Measurements from ENCODE around the gene PDHX. TPM values are rescaled to one million over a fixed set of nuclear protein-coding genes. Genes with fewer than 3 reads are reported as not detected.

The PDHX gene
- total and polyA plus RNA-seq, 2 of the 4 experiments (the other 2 are of a cell fraction), result 19.8 to 26.7 TPM

GRCh38 chr11:34970480-34970879 lies 54.1 kb downstream of the PDHX start:
- intact Hi-C loops (cut with micrococcal nuclease), result no loop called here
- H3K9ac ChIP-seq (ENCODE audit: low read depth, low read length), result no peak overlapping the region
- dilution Hi-C loops (cut with HindIII; ENCODE audit: low sequenced_read_pairs, unreplicated experiment), result no loop called here
- BruUV-seq (replicated peaks), result no TSS peak
- no peaks in the 10 kb centered on the region for H3K27me3 ChIP-seq (ENCODE audit: control insufficient read depth, insufficient read depth, low read length)
- no peak overlapping the region for H3K4me3 ChIP-seq (ENCODE audit: insufficient read depth, low read depth, low read length)
- H2BK15ac ChIP-seq (ENCODE audit: low read depth, low read length), result no peak overlapping the region
- H3K4me2 ChIP-seq (ENCODE audit: low read depth, low read length), result no peak overlapping the region
- in situ Hi-C loops (cut with MboI; ENCODE audit: low sequenced_read_pairs), result no loop called here
- H4K20me1 ChIP-seq (ENCODE audit: insufficient read depth, low read length), result no peaks in the 10 kb centered on the region
- H3K18ac ChIP-seq (ENCODE audit: low read depth, low read length), result peak overlapping the region; percentile 20; the same call in 1 of the 2 replicates
- no peak overlapping the region; the same call in 1 of the 2 replicates for H3K4ac ChIP-seq (ENCODE audit: low read depth, low read length)
- no peak overlapping the region for H3K23ac ChIP-seq (ENCODE audit: low read depth, low read length)
- no peak overlapping the region for H2AK5ac ChIP-seq (ENCODE audit: low read depth, low read length)
- H3K56ac ChIP-seq (ENCODE audit: extremely low read depth, insufficient read depth, low read length), result no peak overlapping the region
- DNase-seq, result no peak
- H3K14ac ChIP-seq (replicated peaks; ENCODE audit: low read depth, low read length), result no peak overlapping the region
- no peak overlapping the region for H3K27ac ChIP-seq (ENCODE audit: insufficient read depth, low read length)
- H2BK5ac ChIP-seq (ENCODE audit: low read depth, low read length, poor library complexity, severe bottlenecking), result peak overlapping the region; percentile 7
- TF ChIP-seq FOS (IDR thresholded peaks at IDR 0.05; ENCODE audit: low read depth, low read length) (no peak), RAD21 (IDR thresholded peaks at IDR 0.05; ENCODE audit: low read length) (no peak), RFX5 (IDR thresholded peaks at IDR 0.05; ENCODE audit: low read depth, low read length) (no peak), BHLHE40 (IDR thresholded peaks at IDR 0.05; ENCODE audit: low read depth, low read length) (no peak), POLR2A (IDR thresholded peaks at IDR 0.05; ENCODE audit: low read depth, low read length) (no peak), RCOR1 (IDR thresholded peaks at IDR 0.05; ENCODE audit: insufficient replicate concordance, low read length) (no peak), ELK1 (IDR thresholded peaks at IDR 0.05; ENCODE audit: borderline replicate concordance, low read depth, low read length) (no peak), USF2 (IDR thresholded peaks at IDR 0.05; ENCODE audit: low read depth, low read length) (no peak), NFE2L2 (IDR thresholded peaks at IDR 0.05; ENCODE audit: low read depth, low read length) (no peak), MAFK (IDR thresholded peaks at IDR 0.05; ENCODE audit: low read depth, low read length) (no peak), CHD1 (IDR thresholded peaks at IDR 0.05; ENCODE audit: low read depth, low read length) (no peak), MAZ (IDR thresholded peaks at IDR 0.05; ENCODE audit: borderline replicate concordance, low read depth, low read length) (no peak)
- 0 out of 2 replicates have a peak, but pooled peaks cover 2% of the 10 kb centered on the region for H3K9me1 ChIP-seq (ENCODE audit: insufficient read depth, low read length)
- H2AK9ac ChIP-seq (replicated peaks; ENCODE audit: low read depth, low read length, poor library complexity), result no peak overlapping the region
- H3K36me3 ChIP-seq (ENCODE audit: control insufficient read depth, insufficient read depth, low read length), result peaks cover 14% of the 10 kb centered on the region
- ATAC-seq (ENCODE audit: low read depth), result no peak
- no peak overlapping the region for H2BK120ac ChIP-seq (ENCODE audit: low read depth, low read length)
- no peak overlapping the region for H4K5ac ChIP-seq (ENCODE audit: low read depth, low read length)
- peak overlapping the region; percentile 55; the same call in 1 of the 2 replicates for H4K91ac ChIP-seq (ENCODE audit: insufficient read depth, low read depth, low read length)
- H2AFZ ChIP-seq (replicated peaks; ENCODE audit: low read length, poor library complexity), result no peak overlapping the region
- H3K4me1 ChIP-seq (ENCODE audit: control insufficient read depth, insufficient read depth, low read length), result peaks cover 4% of the 10 kb centered on the region
- peak overlapping the region in 1 of 2 experiments; percentile 2; a peak in 1 of 4 replicates for H4K8ac ChIP-seq (ENCODE audit: low read depth in 2 of 2, low read length in 2 of 2)
- ChIA-PET CTCF (interaction anchor here (0.9 kb wide), 1 partner anchor 44 kb away, joined by 3 read pairs; no protein-coding TSS in a partner anchor), POLR2A (ENCODE audit: unreplicated experiment) (interaction anchor here (1.0 kb wide), 1 partner anchor 171 kb away, joined by 4 read pairs; no protein-coding TSS in a partner anchor)
- peaks cover 9 to 22% of the 10 kb centered on the region in 2 experiments for H3K79me1 ChIP-seq (ENCODE audit: low read depth in 1 of 2, low read length in 2 of 2)
- no peaks in the 10 kb centered on the region for H3K9me3 ChIP-seq (ENCODE audit: control insufficient read depth, insufficient read depth, low read length)
- no peak overlapping the region for H2BK20ac ChIP-seq (ENCODE audit: low read depth, low read length)
